ENCODE measurements around the gene NDUFS1.
"Not testable (repeated sequence)": the region's sequence is repeated elsewhere in the genome, so short reads cannot be mapped to it uniquely, and the experiment has no call there.

NDUFS1 gene

GRCh38 chr2:206115026-206115578, 44.1 kb downstream of the NDUFS1 start:
- TF ChIP-seq SUZ12 (IDR thresholded peaks at IDR 0.05; ENCODE audit: extremely low read depth, insufficient read depth, insufficient read length) (no peak), YY1 (IDR thresholded peaks at IDR 0.05; ENCODE audit: insufficient read depth, insufficient read length) (no peak), ZNF274 (IDR thresholded peaks at IDR 0.05; ENCODE audit: low read depth, low read length) (no peak)
- Histone ChIP-seq H3K4me1 (ENCODE audit: insufficient read depth, insufficient read length) (no peaks in the 10 kb centered on the region), H3K27me3 (ENCODE audit: insufficient read depth, insufficient read length) (no peaks in the 10 kb centered on the region), H3K9me3 (ENCODE audit: insufficient read depth, low read length) (no peaks in the 10 kb centered on the region), H3K36me3 (ENCODE audit: insufficient read depth, insufficient read length, low read length) (peaks cover 25% of the 10 kb centered on the region), H3K9ac (ENCODE audit: insufficient read length, low read depth) (no peak overlapping the region), H3K4me3 (ENCODE audit: insufficient read length, low read depth) (no peak overlapping the region)
- no peak for DNase-seq (ENCODE audit: low read depth, low spot score)

DNA sequence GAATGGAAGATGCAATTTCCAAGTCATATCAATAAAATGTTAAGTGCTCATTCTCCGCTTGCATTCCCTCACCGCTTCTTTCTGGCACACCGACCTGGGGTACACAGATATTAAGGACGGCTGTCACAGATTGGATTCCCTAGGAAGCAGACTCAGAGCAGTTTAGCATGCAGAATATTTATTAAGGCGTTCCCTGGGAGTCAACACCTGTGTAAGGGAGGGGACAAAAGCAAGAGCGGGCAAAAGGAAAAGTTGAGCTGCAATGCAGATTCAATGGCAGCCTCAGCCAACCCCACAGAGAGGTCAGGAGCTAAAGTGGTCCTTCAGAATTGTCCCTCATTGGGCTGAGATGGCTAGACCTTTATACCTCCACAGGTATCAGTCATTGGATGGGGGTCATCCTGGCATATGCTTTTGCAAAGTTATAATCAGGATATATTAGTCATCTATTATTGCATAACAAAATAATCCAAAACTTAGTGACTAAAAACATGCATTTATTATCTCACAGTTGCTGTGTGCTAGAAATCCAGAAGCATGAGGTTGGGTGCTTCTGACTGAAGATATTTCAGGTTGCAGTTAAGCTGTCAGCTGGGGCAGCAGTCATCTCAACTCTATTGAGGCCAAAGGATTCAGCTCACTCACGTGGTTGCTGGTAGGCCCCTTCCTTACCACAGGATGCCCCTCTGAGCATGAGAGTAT, 46.2 kb downstream of the NDUFS1 start:
- no peak for DNase-seq (ENCODE audit: low read depth, low spot score)
- Histone ChIP-seq H3K27me3 (ENCODE audit: insufficient read depth, insufficient read length) (no peaks in the 10 kb centered on the region), H3K9me3 (ENCODE audit: insufficient read depth, low read length) (no peaks in the 10 kb centered on the region), H3K9ac (ENCODE audit: insufficient read length, low read depth) (no peak overlapping the region), H3K4me1 (ENCODE audit: insufficient read depth, insufficient read length) (no peaks in the 10 kb centered on the region), H3K36me3 (ENCODE audit: insufficient read depth, insufficient read length, low read length) (peaks cover 17% of the 10 kb centered on the region), H3K4me3 (ENCODE audit: insufficient read length, low read depth) (no peak overlapping the region)
- TF ChIP-seq YY1 (IDR thresholded peaks at IDR 0.05; ENCODE audit: insufficient read depth, insufficient read length) (no peak), ZNF274 (IDR thresholded peaks at IDR 0.05; ENCODE audit: low read depth, low read length) (no peak)

GRCh38 chr2:206112108-206112507, 47.1 kb downstream of the NDUFS1 start:
- H3K9me3 ChIP-seq (ENCODE audit: insufficient read depth, low read length): no peaks in the 10 kb centered on the region
- no peak overlapping the region for H3K4me3 ChIP-seq (ENCODE audit: insufficient read length, low read depth)
- DNase-seq (ENCODE audit: low read depth, low spot score): no peak
- no peaks in the 10 kb centered on the region for H3K27me3 ChIP-seq (ENCODE audit: insufficient read depth, insufficient read length)
- no peaks in the 10 kb centered on the region for H3K4me1 ChIP-seq (ENCODE audit: insufficient read depth, insufficient read length)
- TF ChIP-seq SUZ12 (IDR thresholded peaks at IDR 0.05; ENCODE audit: extremely low read depth, insufficient read depth, insufficient read length) (no peak), YY1 (IDR thresholded peaks at IDR 0.05; ENCODE audit: insufficient read depth, insufficient read length) (no peak), ZNF274 (IDR thresholded peaks at IDR 0.05; ENCODE audit: low read depth, low read length) (no peak)
- H3K36me3 ChIP-seq (ENCODE audit: insufficient read depth, insufficient read length, low read length): peaks cover 9% of the 10 kb centered on the region
- H3K9ac ChIP-seq (ENCODE audit: insufficient read length, low read depth): no peak overlapping the region

DNA sequence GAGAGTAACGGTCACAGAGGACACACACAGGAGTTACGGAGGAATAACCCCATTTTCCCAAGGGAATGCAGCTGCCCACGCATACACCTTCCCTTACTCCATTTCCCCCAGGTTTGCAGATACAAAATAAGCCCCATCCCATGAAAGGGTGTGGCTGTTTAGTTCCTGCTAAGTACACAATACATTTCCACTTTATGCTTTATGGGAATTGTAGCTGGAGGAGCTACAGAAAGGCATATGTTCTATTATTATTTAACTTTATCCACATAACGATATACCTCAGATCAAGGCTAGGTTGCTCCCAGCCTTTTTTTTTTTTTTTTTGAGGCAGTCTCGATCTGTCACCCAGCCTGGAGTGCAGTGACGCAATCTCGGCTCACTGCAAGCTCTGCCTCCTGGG, 50.5 kb downstream of the NDUFS1 start:
- H3K36me3 ChIP-seq (ENCODE audit: insufficient read depth, insufficient read length, low read length): no peaks in the 10 kb centered on the region
- DNase-seq (ENCODE audit: low read depth, low spot score): no peak
- no peaks in the 10 kb centered on the region for H3K9me3 ChIP-seq (ENCODE audit: insufficient read depth, low read length)
- no peaks in the 10 kb centered on the region for H3K27me3 ChIP-seq (ENCODE audit: insufficient read depth, insufficient read length)
- no peaks in the 10 kb centered on the region for H3K4me1 ChIP-seq (ENCODE audit: insufficient read depth, insufficient read length)
- H3K9ac ChIP-seq (ENCODE audit: insufficient read length, low read depth): no peak overlapping the region
- TF ChIP-seq YY1 (IDR thresholded peaks at IDR 0.05; ENCODE audit: insufficient read depth, insufficient read length) (no peak), ZNF274 (IDR thresholded peaks at IDR 0.05; ENCODE audit: low read depth, low read length) (no peak), SUZ12 (IDR thresholded peaks at IDR 0.05; ENCODE audit: extremely low read depth, insufficient read depth, insufficient read length) (no peak)
- no peak overlapping the region for H3K4me3 ChIP-seq (ENCODE audit: insufficient read length, low read depth)

- Histone ChIP-seq H3K9ac (ENCODE audit: insufficient read length, low read depth) (no peak overlapping the region), H3K9me3 (ENCODE audit: insufficient read depth, low read length) (no peaks in the 10 kb centered on the region), H3K27me3 (ENCODE audit: insufficient read depth, insufficient read length) (no peaks in the 10 kb centered on the region), H3K4me1 (ENCODE audit: insufficient read depth, insufficient read length) (no peaks in the 10 kb centered on the region), H3K36me3 (ENCODE audit: insufficient read depth, insufficient read length, low read length) (no peaks in the 10 kb centered on the region), H3K4me3 (ENCODE audit: insufficient read length, low read depth) (no peak overlapping the region)
- TF ChIP-seq ZNF274 (IDR thresholded peaks at IDR 0.05; ENCODE audit: low read depth, low read length) (no peak), YY1 (IDR thresholded peaks at IDR 0.05; ENCODE audit: insufficient read depth, insufficient read length) (no peak), SUZ12 (IDR thresholded peaks at IDR 0.05; ENCODE audit: extremely low read depth, insufficient read depth, insufficient read length) (no peak)
- no peak for DNase-seq (ENCODE audit: low read depth, low spot score)
Observed at GRCh38 chr2:206105541-206105940, 53.7 kb downstream of the NDUFS1 start.

DNA sequence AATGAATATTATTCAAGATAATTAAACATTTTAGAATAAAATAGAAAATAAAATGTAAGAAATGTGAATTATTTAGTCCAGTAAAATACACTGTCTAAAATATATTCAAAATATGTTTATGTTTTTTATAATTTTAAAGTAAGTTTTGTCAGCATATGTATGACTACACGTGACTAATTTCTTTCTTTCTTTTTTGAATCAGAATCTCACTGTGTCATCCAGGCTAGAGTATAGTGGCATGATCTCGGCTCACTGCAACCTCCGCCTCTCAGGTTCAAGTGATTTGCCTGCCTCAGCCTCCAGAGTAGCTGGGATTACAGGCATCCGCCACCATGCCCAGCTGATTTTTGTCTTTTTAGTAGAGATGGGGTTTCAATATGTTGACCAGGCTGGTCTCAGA, 54.2 kb downstream of the NDUFS1 start:
- Histone ChIP-seq H3K36me3 (ENCODE audit: insufficient read depth, insufficient read length, low read length) (no peaks in the 10 kb centered on the region), H3K27me3 (ENCODE audit: insufficient read depth, insufficient read length) (no peaks in the 10 kb centered on the region), H3K4me1 (ENCODE audit: insufficient read depth, insufficient read length) (no peaks in the 10 kb centered on the region), H3K9me3 (ENCODE audit: insufficient read depth, low read length) (no peaks in the 10 kb centered on the region), H3K4me3 (ENCODE audit: insufficient read length, low read depth) (no peak overlapping the region), H3K9ac (ENCODE audit: insufficient read length, low read depth) (no peak overlapping the region)
- no peak for TF ChIP-seq SUZ12 (IDR thresholded peaks at IDR 0.05; ENCODE audit: extremely low read depth, insufficient read depth, insufficient read length)
- no peak for TF ChIP-seq YY1 (IDR thresholded peaks at IDR 0.05; ENCODE audit: insufficient read depth, insufficient read length)
- TF ChIP-seq ZNF274 (IDR thresholded peaks at IDR 0.05; ENCODE audit: low read depth, low read length): no peak
- DNase-seq (ENCODE audit: low read depth, low spot score): no peak

- not testable (repeated sequence) for DNase-seq (ENCODE audit: low read depth, low spot score)
Observed at GRCh38 chr2:206098872-206099271, 60.4 kb downstream of the NDUFS1 start.

More at GRCh38 chr2:206098872-206099271, 60.4 kb downstream of the NDUFS1 start:
- not testable (repeated sequence) for H3K4me1 ChIP-seq (ENCODE audit: insufficient read depth, insufficient read length); H3K4me3 ChIP-seq (ENCODE audit: insufficient read length, low read depth); H3K9me3 ChIP-seq (ENCODE audit: insufficient read depth, low read length); H3K27me3 ChIP-seq (ENCODE audit: insufficient read depth, insufficient read length); H3K36me3 ChIP-seq (ENCODE audit: insufficient read depth, insufficient read length, low read length); H3K9ac ChIP-seq (ENCODE audit: insufficient read length, low read depth)

Measured in NT2/D1 (cell line).